Thyroid gland (tissue), 4 donors: ENCODE results near the gene EZH2. TPM values are rescaled to one million over a fixed set of nuclear protein-coding genes. Genes with fewer than 3 reads are reported as not detected.

Experiments
- DNase-seq, 2 donors: peaks; one replicate each; pipeline ENCODE4 v3.0.0-alpha.2; 2019
- H3K27ac ChIP-seq, 3 donors: fragments of 200-600 bp; sonication (generic); 1 replicate in 2 of 3; 2 replicates in 1 of 3; pipeline ENCODE4 v1.5.1; 2016 to 2019; ENCODE audit warnings: mild to moderate bottlenecking in 1 of 3, moderate library complexity in 1 of 3
- H3K27me3 ChIP-seq: fragments of 200-600 bp; sonication (generic); one replicate; pipeline ENCODE4 v1.5.1; 2019
- H3K36me3 ChIP-seq, 2 donors: fragments of 200-600 bp; sonication (generic); one replicate each; pipeline ENCODE4 v1.5.1; 2016 to 2019
- H3K4me1 ChIP-seq, 2 donors: fragments of 200-600 bp; sonication (generic); one replicate each; pipeline ENCODE4 v1.5.1; 2017 to 2019
- H3K4me3 ChIP-seq, 3 donors: fragments of 200-600 bp; sonication (generic); replicated peaks in 1 of 3; 1 replicate in 2 of 3; 2 replicates in 1 of 3; pipeline ENCODE4 v1.5.1; 2016; ENCODE audit warnings: mild to moderate bottlenecking in 1 of 3
- H3K9me3 ChIP-seq: fragments of 200-600 bp; sonication (generic); one replicate; pipeline ENCODE4 v1.5.1; 2017
- CTCF ChIP-seq, 6 experiments: fragments of 200-600 bp in 3 of 6; fragments of 450-650 bp in 3 of 6; sonication (generic) in 3 of 6; IDR thresholded peaks; one replicate each; pipeline ENCODE4 v1.5.1; 2016 to 2019; ENCODE audit warnings: antibody characterized with exemption in 6 of 6, mild to moderate bottlenecking in 2 of 6, inconsistent platforms in 1 of 6, moderate library complexity in 1 of 6
- POLR2A ChIP-seq, 2 donors: fragments of 450-650 bp; IDR thresholded peaks; one replicate each; pipeline ENCODE4 v1.6.1; 2017; ENCODE audit warnings: antibody characterized with exemption in 2 of 2, mild to moderate bottlenecking in 2 of 2, moderate library complexity in 1 of 2
- WGBS, 2 donors: methylation state at CpG; one replicate each; pipeline ENCODE4 v1.1.5; 2017; 5-methylcytosine and 5-hydroxymethylcytosine counted together
- intact Hi-C: fragments of 100-400 bp; cut with DNase I; formaldehyde crosslinking; loops from one replicate; pipeline ENCODE4 v1.15.1; 2023
- total RNA-seq, 4 donors: library from RNA; depleted of rRNA; stranded (reverse); fragments of >200 nt; gene quantifications; one replicate each; pipeline ENCODE4 v1.2.3, GENCODE V29; 2016

Gene EZH2
- total RNA-seq, 4 donors from 2014 or later = 0.75 to 1.1 (median 0.86) TPM

DNA sequence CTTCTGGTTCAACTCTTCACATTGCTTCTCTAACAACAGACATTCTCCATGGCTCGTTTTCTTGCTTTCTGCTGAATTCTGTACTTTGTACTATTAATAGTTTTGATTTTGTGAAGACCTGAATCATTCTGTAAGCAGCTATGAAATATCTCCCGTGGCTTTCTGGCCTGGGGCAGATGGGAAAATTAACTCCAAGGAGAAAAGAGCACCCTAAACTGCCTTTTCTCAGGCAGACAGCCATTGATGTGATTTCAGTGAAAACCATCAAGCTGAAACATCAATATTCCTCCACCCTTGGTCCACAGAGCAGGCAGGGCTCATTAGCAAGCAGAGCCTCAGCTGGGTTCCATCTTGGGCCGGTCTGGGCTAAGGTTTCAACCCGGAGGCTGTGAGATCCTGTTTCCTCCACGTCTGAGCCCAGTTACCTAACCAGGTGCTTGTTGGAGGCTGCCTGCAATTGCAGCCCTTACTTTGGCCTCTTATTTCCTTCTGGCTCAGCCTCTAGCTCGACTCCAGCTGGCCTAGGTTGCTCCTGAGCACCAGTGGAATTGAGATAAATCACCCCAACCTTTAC, 21.1 kb upstream of the EZH2 start:
- Histone ChIP-seq H3K27me3 (no peaks in the 10 kb centered on the region), H3K9me3 (no peaks in the 10 kb centered on the region), H3K36me3 (no peaks in the 10 kb centered on the region), H3K27ac (no peak overlapping the region), H3K4me1 (no peaks in the 10 kb centered on the region), H3K4me3 (no peak overlapping the region)
- 43 to 57% methylated on average over 6 of the region's 6 CpGs for WGBS, 2 donors
- DNase-seq = no peak
- no peak for TF ChIP-seq CTCF (IDR thresholded peaks at IDR 0.05)
- TF ChIP-seq POLR2A (IDR thresholded peaks at IDR 0.05) = no peak
- intact Hi-C loops = no loop called here

DNA sequence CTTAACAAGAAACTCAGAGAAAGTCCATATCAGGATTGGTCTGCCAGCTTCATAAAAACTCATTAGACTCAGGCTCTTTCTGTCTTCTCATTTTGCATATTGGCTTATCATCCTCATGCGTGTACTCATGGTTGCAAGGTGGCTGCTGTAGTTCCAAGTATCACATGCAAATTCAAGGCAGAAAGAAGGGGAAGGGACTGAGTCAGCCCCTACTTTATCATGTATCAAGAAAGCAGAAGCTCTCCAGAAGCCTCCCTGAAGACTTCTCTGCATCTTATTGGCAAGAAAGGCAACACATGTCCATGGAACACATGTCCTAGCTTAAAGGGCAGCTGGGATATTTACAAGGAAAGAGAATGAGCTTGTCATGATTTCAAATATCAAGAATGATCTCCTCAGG, 19.4 kb upstream of the EZH2 start:
- Histone ChIP-seq H3K27me3 (no peaks in the 10 kb centered on the region), H3K36me3 (no peaks in the 10 kb centered on the region), H3K4me1 (no peaks in the 10 kb centered on the region), H3K27ac (no peak overlapping the region), H3K4me3 (no peak overlapping the region), H3K9me3 (no peaks in the 10 kb centered on the region)
- no peak for DNase-seq
- WGBS, 2 donors = 93 to 100% methylated on average over 1 of the region's 1 CpG
- TF ChIP-seq CTCF (IDR thresholded peaks at IDR 0.05) (no peak), POLR2A (IDR thresholded peaks at IDR 0.05) (no peak)
- intact Hi-C loops = no loop called here

GRCh38 chr7:148901178-148901577, 17.1 kb upstream of the EZH2 start:
- H3K4me1 ChIP-seq = no peaks in the 10 kb centered on the region
- H3K27ac ChIP-seq = no peak overlapping the region
- no peaks in the 10 kb centered on the region for H3K36me3 ChIP-seq
- no peak for DNase-seq
- WGBS, 2 donors = 87 to 92% methylated on average over 3 of the region's 3 CpGs
- intact Hi-C loops = no loop called here
- no peaks in the 10 kb centered on the region for H3K9me3 ChIP-seq
- no peaks in the 10 kb centered on the region for H3K27me3 ChIP-seq
- no peak for TF ChIP-seq CTCF (IDR thresholded peaks at IDR 0.05)
- no peak for TF ChIP-seq POLR2A (IDR thresholded peaks at IDR 0.05)
- no peak overlapping the region for H3K4me3 ChIP-seq

- H3K4me1 ChIP-seq = no peaks in the 10 kb centered on the region
- H3K27me3 ChIP-seq = no peaks in the 10 kb centered on the region
- H3K27ac ChIP-seq = no peak overlapping the region
- intact Hi-C loops = no loop called here
- H3K4me3 ChIP-seq = no peak overlapping the region
- no peak for DNase-seq
- no peaks in the 10 kb centered on the region for H3K9me3 ChIP-seq
- WGBS, 2 donors = 48 to 51% methylated on average over 6 of the region's 6 CpGs
- TF ChIP-seq CTCF (IDR thresholded peaks at IDR 0.05) (no peak), POLR2A (IDR thresholded peaks at IDR 0.05) (no peak)
- no peaks in the 10 kb centered on the region for H3K36me3 ChIP-seq
Observed at GRCh38 chr7:148898845-148899484, 14.9 kb upstream of the EZH2 start.

GRCh38 chr7:148894591-148894990, 10.5 kb upstream of the EZH2 start:
- Histone ChIP-seq H3K4me3 (no peak overlapping the region), H3K36me3 (no peaks in the 10 kb centered on the region), H3K9me3 (no peaks in the 10 kb centered on the region), H3K4me1 (no peaks in the 10 kb centered on the region), H3K27me3 (no peaks in the 10 kb centered on the region), H3K27ac (no peak overlapping the region)
- intact Hi-C loops = no loop called here
- no peak for DNase-seq
- TF ChIP-seq POLR2A (IDR thresholded peaks at IDR 0.05) (no peak), CTCF (IDR thresholded peaks at IDR 0.05) (no peak)
- WGBS, 2 donors = 66 to 78% methylated on average over 2 of the region's 2 CpGs
